Mesenchymal stem cell (in vitro differentiated cells and primary cell): Measurements from ENCODE around the gene PIP5K1B.

Source experiments
- DNase-seq: peaks from one replicate; pipeline ENCODE4 v3.0.0-alpha.2; 2013
- H2AFZ ChIP-seq: one replicate; pipeline ENCODE4 v1.6.1; 2013; ENCODE audit warnings: low read depth, mild to moderate bottlenecking, control low read depth, inconsistent platforms, low read length, moderate library complexity
- H2AK5ac ChIP-seq: 2 replicates; pipeline ENCODE4 v1.6.1; 2013; ENCODE audit warnings: low read length, moderate library complexity, mild to moderate bottlenecking, inconsistent platforms; ENCODE audit not compliant: severe bottlenecking
- H2BK120ac ChIP-seq: one replicate; pipeline ENCODE4 v1.6.1; 2013; ENCODE audit warnings: low read depth, mild to moderate bottlenecking, inconsistent platforms, low read length, moderate library complexity
- H2BK12ac ChIP-seq, 2 experiments: one replicate each; pipeline ENCODE4 v1.6.1; 2013; ENCODE audit warnings: inconsistent platforms in 2 of 2, low read length in 2 of 2, mild to moderate bottlenecking in 2 of 2, moderate library complexity in 2 of 2, control low read depth in 1 of 2
- H2BK15ac ChIP-seq: one replicate; pipeline ENCODE4 v1.6.1; 2013; ENCODE audit warnings: mild to moderate bottlenecking, low read depth, inconsistent platforms; ENCODE audit not compliant: poor library complexity, severe bottlenecking
- H2BK5ac ChIP-seq: 2 replicates; pipeline ENCODE4 v1.6.1; 2013; ENCODE audit warnings: low read depth, mild to moderate bottlenecking, low read length, control low read depth, inconsistent platforms; ENCODE audit not compliant: poor library complexity, severe bottlenecking
- H3K14ac ChIP-seq, 2 experiments: one replicate each; pipeline ENCODE4 v1.6.1; 2013; ENCODE audit warnings: inconsistent platforms in 2 of 2, low read length in 2 of 2, control low read depth in 1 of 2, mild to moderate bottlenecking in 1 of 2, moderate library complexity in 1 of 2
- H3K18ac ChIP-seq, 2 experiments: one replicate each; pipeline ENCODE4 v1.6.1; 2013; ENCODE audit warnings: inconsistent platforms in 2 of 2, low read length in 2 of 2, control low read depth in 1 of 2, low read depth in 1 of 2, mild to moderate bottlenecking in 1 of 2
- H3K23ac ChIP-seq, 2 experiments: one replicate each; pipeline ENCODE4 v1.6.1; 2013; ENCODE audit warnings: inconsistent platforms in 2 of 2, low read length in 2 of 2, mild to moderate bottlenecking in 2 of 2, moderate library complexity in 2 of 2, control low read depth in 1 of 2
- H3K27ac ChIP-seq: 2 replicates; pipeline ENCODE4 v1.5.1; 2013; ENCODE audit warnings: mild to moderate bottlenecking, moderate library complexity, low read length, control low read depth, inconsistent platforms; ENCODE audit not compliant: poor library complexity, severe bottlenecking
- H3K27me3 ChIP-seq, 2 experiments: 2 replicates each; pipeline versions ENCODE4 v1.6.1 to v1.7.0; 2013; ENCODE audit warnings: low read length in 2 of 2, mild to moderate bottlenecking in 2 of 2, moderate library complexity in 2 of 2, control low read depth in 1 of 2, inconsistent platforms in 1 of 2; ENCODE audit not compliant: control insufficient read depth in 1 of 2, insufficient read depth in 1 of 2
- H3K36me3 ChIP-seq, 2 experiments: 2 replicates each; pipeline versions ENCODE4 v1.6.1 to v1.7.0; 2013; ENCODE audit warnings: low read length in 2 of 2, control low read depth in 1 of 2, inconsistent platforms in 1 of 2, low read depth in 1 of 2, mild to moderate bottlenecking in 1 of 2; ENCODE audit not compliant: insufficient read depth in 2 of 2, control insufficient read depth in 1 of 2
- H3K4ac ChIP-seq, 2 experiments: one replicate each; pipeline ENCODE4 v1.6.1; 2013; ENCODE audit warnings: inconsistent platforms in 2 of 2, low read length in 2 of 2, mild to moderate bottlenecking in 2 of 2, moderate library complexity in 2 of 2, control low read depth in 1 of 2, low read depth in 1 of 2
- H3K4me1 ChIP-seq: 2 replicates; pipeline ENCODE4 v1.6.1; 2013; ENCODE audit warnings: low read depth, low read length, control low read depth; ENCODE audit not compliant: control insufficient read depth, insufficient read depth
- H3K4me2 ChIP-seq: 2 replicates; pipeline ENCODE4 v1.6.1; 2013; ENCODE audit warnings: low read length, mild to moderate bottlenecking, inconsistent platforms; ENCODE audit not compliant: poor library complexity, severe bottlenecking
- H3K4me3 ChIP-seq, 2 experiments: 2 replicates each; pipeline versions ENCODE4 v1.5.1 to v1.7.0; 2013; ENCODE audit warnings: low read length in 2 of 2, mild to moderate bottlenecking in 2 of 2, control low read depth in 1 of 2, low read depth in 1 of 2; ENCODE audit not compliant: insufficient read depth in 1 of 2
- H3K79me1 ChIP-seq: replicated peaks from 2 replicates; pipeline ENCODE4 v1.6.1; 2013; ENCODE audit warnings: mild to moderate bottlenecking, control low read depth, low read length, inconsistent platforms; ENCODE audit not compliant: poor library complexity, severe bottlenecking
- H3K9ac ChIP-seq: 2 replicates; pipeline ENCODE4 v1.7.0; 2013; ENCODE audit warnings: mild to moderate bottlenecking, low read length, moderate library complexity
- H3K9me3 ChIP-seq: 2 replicates; pipeline ENCODE4 v1.7.0; 2013; ENCODE audit warnings: mild to moderate bottlenecking, low read length; ENCODE audit not compliant: control insufficient read depth
- H4K8ac ChIP-seq: one replicate; pipeline ENCODE4 v1.6.1; 2013; ENCODE audit warnings: inconsistent platforms, mild to moderate bottlenecking, low read length, moderate library complexity
- H4K91ac ChIP-seq: one replicate; pipeline ENCODE4 v1.6.1; 2013; ENCODE audit warnings: mild to moderate bottlenecking, low read length, inconsistent platforms
- WGBS: methylation state at CpG from one replicate; pipeline ENCODE4 v1.1.7; 2013; ENCODE audit warnings: mixed read lengths; 5-methylcytosine and 5-hydroxymethylcytosine counted together

PIP5K1B gene

GRCh38 chr9:68808338-68808890, 103.4 kb downstream of the PIP5K1B start:
- H3K27me3 ChIP-seq, result no peaks in the 10 kb centered on the region

GRCh38 chr9:68817079-68817875, 112.2 kb downstream of the PIP5K1B start:
- Histone ChIP-seq H2BK15ac (no peak overlapping the region), H3K4me1 (no peaks in the 10 kb centered on the region), H3K36me3 (no peaks in the 10 kb centered on the region), H3K27ac (no peak overlapping the region), H3K14ac (no peak overlapping the region), H3K9ac (no peak overlapping the region), H4K91ac (no peak overlapping the region), H3K23ac (no peak overlapping the region), H4K8ac (no peak overlapping the region), H2BK120ac (no peak overlapping the region), H3K18ac (no peak overlapping the region), H2BK5ac (no peak overlapping the region), H2AK5ac (no peak overlapping the region), H3K4ac (no peak overlapping the region), H3K4me2 (no peak overlapping the region), H3K79me1 (no peaks in the 10 kb centered on the region), H2AFZ (no peak overlapping the region), H3K4me3 (no peak overlapping the region), H2BK12ac (no peak overlapping the region), H3K27me3 (no peaks in the 10 kb centered on the region), H3K9me3 (no peaks in the 10 kb centered on the region)
- WGBS, result 78% methylated on average over 8 of the region's 8 CpGs
- DNase-seq, result no peak

More at GRCh38 chr9:68808338-68808890, 103.4 kb downstream of the PIP5K1B start:
- Histone ChIP-seq H4K8ac (no peak overlapping the region), H2BK120ac (no peak overlapping the region), H4K91ac (no peak overlapping the region), H3K4me1 (no peaks in the 10 kb centered on the region), H2BK12ac (no peak overlapping the region), H3K27ac (no peak overlapping the region), H3K9ac (no peak overlapping the region), H3K4me3 (no peak overlapping the region), H2AFZ (no peak overlapping the region), H3K9me3 (no peaks in the 10 kb centered on the region), H2AK5ac (no peak overlapping the region), H3K36me3 (no peaks in the 10 kb centered on the region), H2BK15ac (no peak overlapping the region), H3K79me1 (no peaks in the 10 kb centered on the region), H3K23ac (no peak overlapping the region), H3K14ac (no peak overlapping the region), H3K4me2 (no peak overlapping the region), H3K4ac (no peak overlapping the region), H3K18ac (no peak overlapping the region), H2BK5ac (no peak overlapping the region)
- WGBS, result 84% methylated on average over 3 of the region's 6 CpGs
- no peak for DNase-seq

- Histone ChIP-seq H3K4ac (no peak overlapping the region), H4K8ac (no peak overlapping the region), H2BK12ac (no peak overlapping the region), H3K9ac (no peak overlapping the region), H3K79me1 (no peaks in the 10 kb centered on the region), H3K27ac (no peak overlapping the region), H3K27me3 (no peaks in the 10 kb centered on the region), H2BK5ac (no peak overlapping the region), H2AFZ (no peak overlapping the region), H2BK120ac (no peak overlapping the region), H3K4me3 (no peak overlapping the region), H3K9me3 (no peaks in the 10 kb centered on the region), H2BK15ac (no peak overlapping the region), H3K14ac (no peak overlapping the region), H2AK5ac (no peak overlapping the region), H4K91ac (no peak overlapping the region), H3K4me2 (no peak overlapping the region), H3K4me1 (no peaks in the 10 kb centered on the region), H3K18ac (no peak overlapping the region), H3K23ac (no peak overlapping the region), H3K36me3 (no peaks in the 10 kb centered on the region)
- no peak for DNase-seq
- WGBS, result 94% methylated on average over 2 of the region's 2 CpGs
These were observed 114.0 kb downstream of the PIP5K1B start for GRCh38 chr9:68819065-68819464.

GRCh38 chr9:68821911-68822310, 116.9 kb downstream of the PIP5K1B start:
- H3K4me3 ChIP-seq, result no peak overlapping the region
- H2AK5ac ChIP-seq, result no peak overlapping the region
- 85% methylated on average over 2 of the region's 2 CpGs for WGBS
- H2BK15ac ChIP-seq, result no peak overlapping the region
- H2BK120ac ChIP-seq, result no peak overlapping the region
- no peak overlapping the region for H3K4me2 ChIP-seq
- DNase-seq, result no peak
- H2AFZ ChIP-seq, result no peak overlapping the region
- no peak overlapping the region for H3K23ac ChIP-seq
- H3K18ac ChIP-seq, result no peak overlapping the region
- H3K14ac ChIP-seq, result no peak overlapping the region
- H3K36me3 ChIP-seq, result no peaks in the 10 kb centered on the region
- no peaks in the 10 kb centered on the region for H3K4me1 ChIP-seq
- no peaks in the 10 kb centered on the region for H3K9me3 ChIP-seq
- no peak overlapping the region for H3K4ac ChIP-seq
- H4K91ac ChIP-seq, result no peak overlapping the region
- no peaks in the 10 kb centered on the region for H3K79me1 ChIP-seq
- H2BK5ac ChIP-seq, result no peak overlapping the region
- no peaks in the 10 kb centered on the region for H3K27me3 ChIP-seq
- H3K27ac ChIP-seq, result no peak overlapping the region
- H3K9ac ChIP-seq, result no peak overlapping the region
- H2BK12ac ChIP-seq, result no peak overlapping the region
- no peak overlapping the region for H4K8ac ChIP-seq
